Mesenchymal stem cell (in vitro differentiated cells and primary cell): ENCODE measurements around the gene SNF8.

Source experiments
- DNase-seq: peaks from one replicate; pipeline ENCODE4 v3.0.0-alpha.2; 2013
- H2AFZ ChIP-seq: one replicate; pipeline ENCODE4 v1.6.1; 2013; ENCODE audit warnings: low read depth, mild to moderate bottlenecking, control low read depth, inconsistent platforms, low read length, moderate library complexity
- H2AK5ac ChIP-seq: 2 replicates; pipeline ENCODE4 v1.6.1; 2013; ENCODE audit warnings: low read length, moderate library complexity, mild to moderate bottlenecking, inconsistent platforms; ENCODE audit not compliant: severe bottlenecking
- H2BK120ac ChIP-seq: one replicate; pipeline ENCODE4 v1.6.1; 2013; ENCODE audit warnings: low read depth, mild to moderate bottlenecking, inconsistent platforms, low read length, moderate library complexity
- H2BK12ac ChIP-seq, 2 experiments: one replicate each; pipeline ENCODE4 v1.6.1; 2013; ENCODE audit warnings: inconsistent platforms in 2 of 2, low read length in 2 of 2, mild to moderate bottlenecking in 2 of 2, moderate library complexity in 2 of 2, control low read depth in 1 of 2
- H2BK15ac ChIP-seq: one replicate; pipeline ENCODE4 v1.6.1; 2013; ENCODE audit warnings: mild to moderate bottlenecking, low read depth, inconsistent platforms; ENCODE audit not compliant: poor library complexity, severe bottlenecking
- H2BK5ac ChIP-seq: 2 replicates; pipeline ENCODE4 v1.6.1; 2013; ENCODE audit warnings: low read depth, mild to moderate bottlenecking, low read length, control low read depth, inconsistent platforms; ENCODE audit not compliant: poor library complexity, severe bottlenecking
- H3K14ac ChIP-seq, 2 experiments: one replicate each; pipeline ENCODE4 v1.6.1; 2013; ENCODE audit warnings: inconsistent platforms in 2 of 2, low read length in 2 of 2, control low read depth in 1 of 2, mild to moderate bottlenecking in 1 of 2, moderate library complexity in 1 of 2
- H3K18ac ChIP-seq, 2 experiments: one replicate each; pipeline ENCODE4 v1.6.1; 2013; ENCODE audit warnings: inconsistent platforms in 2 of 2, low read length in 2 of 2, control low read depth in 1 of 2, low read depth in 1 of 2, mild to moderate bottlenecking in 1 of 2
- H3K23ac ChIP-seq, 2 experiments: one replicate each; pipeline ENCODE4 v1.6.1; 2013; ENCODE audit warnings: inconsistent platforms in 2 of 2, low read length in 2 of 2, mild to moderate bottlenecking in 2 of 2, moderate library complexity in 2 of 2, control low read depth in 1 of 2
- H3K27ac ChIP-seq: 2 replicates; pipeline ENCODE4 v1.5.1; 2013; ENCODE audit warnings: mild to moderate bottlenecking, moderate library complexity, low read length, control low read depth, inconsistent platforms; ENCODE audit not compliant: poor library complexity, severe bottlenecking
- H3K27me3 ChIP-seq, 2 experiments: 2 replicates each; pipeline versions ENCODE4 v1.6.1 to v1.7.0; 2013; ENCODE audit warnings: low read length in 2 of 2, mild to moderate bottlenecking in 2 of 2, moderate library complexity in 2 of 2, control low read depth in 1 of 2, inconsistent platforms in 1 of 2; ENCODE audit not compliant: control insufficient read depth in 1 of 2, insufficient read depth in 1 of 2
- H3K36me3 ChIP-seq, 2 experiments: 2 replicates each; pipeline versions ENCODE4 v1.6.1 to v1.7.0; 2013; ENCODE audit warnings: low read length in 2 of 2, control low read depth in 1 of 2, inconsistent platforms in 1 of 2, low read depth in 1 of 2, mild to moderate bottlenecking in 1 of 2; ENCODE audit not compliant: insufficient read depth in 2 of 2, control insufficient read depth in 1 of 2
- H3K4ac ChIP-seq, 2 experiments: one replicate each; pipeline ENCODE4 v1.6.1; 2013; ENCODE audit warnings: inconsistent platforms in 2 of 2, low read length in 2 of 2, mild to moderate bottlenecking in 2 of 2, moderate library complexity in 2 of 2, control low read depth in 1 of 2, low read depth in 1 of 2
- H3K4me1 ChIP-seq: 2 replicates; pipeline ENCODE4 v1.6.1; 2013; ENCODE audit warnings: low read depth, low read length, control low read depth; ENCODE audit not compliant: control insufficient read depth, insufficient read depth
- H3K4me2 ChIP-seq: 2 replicates; pipeline ENCODE4 v1.6.1; 2013; ENCODE audit warnings: low read length, mild to moderate bottlenecking, inconsistent platforms; ENCODE audit not compliant: poor library complexity, severe bottlenecking
- H3K4me3 ChIP-seq, 2 experiments: 2 replicates each; pipeline versions ENCODE4 v1.5.1 to v1.7.0; 2013; ENCODE audit warnings: low read length in 2 of 2, mild to moderate bottlenecking in 2 of 2, control low read depth in 1 of 2, low read depth in 1 of 2; ENCODE audit not compliant: insufficient read depth in 1 of 2
- H3K79me1 ChIP-seq: replicated peaks from 2 replicates; pipeline ENCODE4 v1.6.1; 2013; ENCODE audit warnings: mild to moderate bottlenecking, control low read depth, low read length, inconsistent platforms; ENCODE audit not compliant: poor library complexity, severe bottlenecking
- H3K9ac ChIP-seq: 2 replicates; pipeline ENCODE4 v1.7.0; 2013; ENCODE audit warnings: mild to moderate bottlenecking, low read length, moderate library complexity
- H3K9me3 ChIP-seq: 2 replicates; pipeline ENCODE4 v1.7.0; 2013; ENCODE audit warnings: mild to moderate bottlenecking, low read length; ENCODE audit not compliant: control insufficient read depth
- H4K8ac ChIP-seq: one replicate; pipeline ENCODE4 v1.6.1; 2013; ENCODE audit warnings: inconsistent platforms, mild to moderate bottlenecking, low read length, moderate library complexity
- H4K91ac ChIP-seq: one replicate; pipeline ENCODE4 v1.6.1; 2013; ENCODE audit warnings: mild to moderate bottlenecking, low read length, inconsistent platforms
- WGBS: methylation state at CpG from one replicate; pipeline ENCODE4 v1.1.7; 2013; ENCODE audit warnings: mixed read lengths; 5-methylcytosine and 5-hydroxymethylcytosine counted together

Gene SNF8

GRCh38 chr17:48905987-48906515 is 38.6 kb downstream of the SNF8 start:
- Histone ChIP-seq H3K4me2 (peak overlapping the region; percentile 32), H2BK5ac (no peak overlapping the region), H3K9me3 (no peaks in the 10 kb centered on the region), H4K8ac (no peak overlapping the region), H3K18ac (no peak overlapping the region), H2AK5ac (no peak overlapping the region), H4K91ac (no peak overlapping the region), H3K4me1 (peaks cover 13% of the 10 kb centered on the region), H3K27ac (peak overlapping the region; percentile 58), H2BK120ac (no peak overlapping the region), H3K4me3 (no peak overlapping the region), H2BK12ac (no peak overlapping the region), H3K4ac (no peak overlapping the region), H3K14ac (no peak overlapping the region), H2AFZ (no peak overlapping the region), H3K27me3 (no peaks in the 10 kb centered on the region), H3K79me1 (peaks cover 2% of the 10 kb centered on the region), H3K36me3 (peaks cover 0 to 9% of the 10 kb centered on the region in 2 experiments), H3K9ac (no peak overlapping the region), H3K23ac (no peak overlapping the region), H2BK15ac (no peak overlapping the region)
- 96% methylated on average over 9 of the region's 9 CpGs for WGBS
- no peak for DNase-seq

GRCh38 chr17:48904428-48904827 is 40.2 kb downstream of the SNF8 start:
- Histone ChIP-seq H2AK5ac (no peak overlapping the region), H3K9ac (no peak overlapping the region), H2BK15ac (no peak overlapping the region), H3K79me1 (peaks cover 4% of the 10 kb centered on the region), H3K4me2 (no peak overlapping the region), H3K27ac (no peak overlapping the region), H2BK120ac (peak overlapping the region; percentile 34), H2BK12ac (no peak overlapping the region), H3K27me3 (no peaks in the 10 kb centered on the region), H3K4ac (no peak overlapping the region), H2BK5ac (no peak overlapping the region), H2AFZ (no peak overlapping the region), H3K23ac (no peak overlapping the region), H3K9me3 (no peaks in the 10 kb centered on the region), H3K4me3 (no peak overlapping the region), H3K36me3 (no peaks in the 10 kb centered on the region), H3K18ac (no peak overlapping the region), H3K14ac (no peak overlapping the region), H4K91ac (no peak overlapping the region), H4K8ac (no peak overlapping the region), H3K4me1 (peaks cover 9% of the 10 kb centered on the region)
- 91% methylated on average over 7 of the region's 7 CpGs for WGBS
- DNase-seq, result no peak

GRCh38 chr17:48903401-48903800 is 41.2 kb downstream of the SNF8 start:
- Histone ChIP-seq H3K9me3 (no peaks in the 10 kb centered on the region), H2BK120ac (no peak overlapping the region), H3K9ac (no peak overlapping the region), H3K36me3 (peaks cover 2% of the 10 kb centered on the region in 2 experiments), H3K18ac (no peak overlapping the region), H3K4me3 (no peak overlapping the region), H2AK5ac (no peak overlapping the region), H3K4me1 (peaks cover 9% of the 10 kb centered on the region), H4K8ac (no peak overlapping the region), H2AFZ (no peak overlapping the region), H4K91ac (no peak overlapping the region), H2BK15ac (no peak overlapping the region), H3K79me1 (peaks cover 5% of the 10 kb centered on the region), H3K27ac (no peak overlapping the region), H3K27me3 (no peaks in the 10 kb centered on the region), H3K14ac (no peak overlapping the region), H3K23ac (no peak overlapping the region), H3K4me2 (no peak overlapping the region), H2BK5ac (no peak overlapping the region), H3K4ac (no peak overlapping the region), H2BK12ac (no peak overlapping the region)
- WGBS, result 100% methylated on average over 1 of the region's 1 CpG
- no peak for DNase-seq

- Histone ChIP-seq H2BK12ac (no peak overlapping the region), H3K27me3 (no peaks in the 10 kb centered on the region), H3K79me1 (peaks cover 6% of the 10 kb centered on the region), H4K91ac (no peak overlapping the region), H2AFZ (no peak overlapping the region), H3K9ac (no peak overlapping the region), H2BK120ac (no peak overlapping the region), H3K36me3 (peaks cover 6 to 21% of the 10 kb centered on the region in 2 experiments), H3K27ac (no peak overlapping the region), H3K4ac (no peak overlapping the region), H3K9me3 (no peaks in the 10 kb centered on the region), H3K23ac (no peak overlapping the region), H3K4me3 (no peak overlapping the region), H3K14ac (no peak overlapping the region), H2BK15ac (no peak overlapping the region), H2BK5ac (no peak overlapping the region), H2AK5ac (no peak overlapping the region), H3K18ac (no peak overlapping the region), H3K4me1 (peaks cover 8% of the 10 kb centered on the region), H3K4me2 (no peak overlapping the region), H4K8ac (no peak overlapping the region)
- WGBS, result 100% methylated on average over 1 of the region's 1 CpG
- DNase-seq, result no peak
Measured at GRCh38 chr17:48901241-48901640, 43.4 kb downstream of the SNF8 start.
